Uterus (tissue), 2 donors: Measurements from ENCODE around the gene GMCL2.

Experiments used
- POLR2A ChIP-seq, 2 donors: fragments of 450-650 bp; IDR thresholded peaks; one replicate each; pipeline ENCODE4 v1.6.1; 2016; ENCODE audit warnings: antibody characterized with exemption in 2 of 2, mild to moderate bottlenecking in 1 of 2, moderate library complexity in 1 of 2
- TF ChIP-seq, protein P1 (sequence below), 4 experiments: fragments of 200-600 bp in 2 of 4; fragments of 450-650 bp in 2 of 4; sonication (generic) in 2 of 4; IDR thresholded peaks; one replicate each; pipeline ENCODE4 v1.5.1; 2016 to 2019; ENCODE audit warnings: antibody characterized with exemption in 4 of 4, mild to moderate bottlenecking in 2 of 4, moderate library complexity in 1 of 4

DNA sequence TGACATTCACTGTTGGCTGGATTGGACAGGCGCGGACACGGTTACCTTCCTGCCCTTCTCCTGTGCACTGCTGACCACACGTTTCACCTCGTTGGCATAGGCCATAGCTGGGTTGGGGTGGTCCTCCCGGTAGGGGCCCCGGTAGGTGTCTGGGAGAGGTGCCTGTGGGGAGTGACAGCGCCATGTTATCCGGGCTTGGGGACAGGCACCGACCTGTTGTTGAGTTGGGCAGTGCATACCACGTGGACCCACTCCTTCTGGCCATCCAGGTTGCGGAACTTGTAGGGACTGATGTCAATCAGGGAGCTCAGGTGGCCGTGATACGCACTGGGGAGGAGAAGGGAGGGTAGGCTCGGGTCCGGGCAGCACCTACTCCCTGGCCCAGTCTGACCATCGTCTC, 37.2 kb upstream of the GMCL2 start:
- TF ChIP-seq, protein P1, sequence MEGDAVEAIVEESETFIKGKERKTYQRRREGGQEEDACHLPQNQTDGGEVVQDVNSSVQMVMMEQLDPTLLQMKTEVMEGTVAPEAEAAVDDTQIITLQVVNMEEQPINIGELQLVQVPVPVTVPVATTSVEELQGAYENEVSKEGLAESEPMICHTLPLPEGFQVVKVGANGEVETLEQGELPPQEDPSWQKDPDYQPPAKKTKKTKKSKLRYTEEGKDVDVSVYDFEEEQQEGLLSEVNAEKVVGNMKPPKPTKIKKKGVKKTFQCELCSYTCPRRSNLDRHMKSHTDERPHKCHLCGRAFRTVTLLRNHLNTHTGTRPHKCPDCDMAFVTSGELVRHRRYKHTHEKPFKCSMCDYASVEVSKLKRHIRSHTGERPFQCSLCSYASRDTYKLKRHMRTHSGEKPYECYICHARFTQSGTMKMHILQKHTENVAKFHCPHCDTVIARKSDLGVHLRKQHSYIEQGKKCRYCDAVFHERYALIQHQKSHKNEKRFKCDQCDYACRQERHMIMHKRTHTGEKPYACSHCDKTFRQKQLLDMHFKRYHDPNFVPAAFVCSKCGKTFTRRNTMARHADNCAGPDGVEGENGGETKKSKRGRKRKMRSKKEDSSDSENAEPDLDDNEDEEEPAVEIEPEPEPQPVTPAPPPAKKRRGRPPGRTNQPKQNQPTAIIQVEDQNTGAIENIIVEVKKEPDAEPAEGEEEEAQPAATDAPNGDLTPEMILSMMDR (IDR thresholded peaks at IDR 0.05), result no peak
- TF ChIP-seq POLR2A (IDR thresholded peaks at IDR 0.05), result no peak
